ACHN (cell line): ENCODE results near the gene TNRC6C.

Experiments used
- DNase-seq: peaks from one replicate; pipeline ENCODE4 v3.0.0-alpha.2; 2015
- in situ Hi-C: cut with HindIII; loops from 2 replicates; pipeline ENCODE4 v1.10.0; 2017; ENCODE audit warnings: low sequenced_read_pairs, low pct_ligation_motif_present, low pct_unique_long_range_greater_than_20kb

Gene TNRC6C, protein sequence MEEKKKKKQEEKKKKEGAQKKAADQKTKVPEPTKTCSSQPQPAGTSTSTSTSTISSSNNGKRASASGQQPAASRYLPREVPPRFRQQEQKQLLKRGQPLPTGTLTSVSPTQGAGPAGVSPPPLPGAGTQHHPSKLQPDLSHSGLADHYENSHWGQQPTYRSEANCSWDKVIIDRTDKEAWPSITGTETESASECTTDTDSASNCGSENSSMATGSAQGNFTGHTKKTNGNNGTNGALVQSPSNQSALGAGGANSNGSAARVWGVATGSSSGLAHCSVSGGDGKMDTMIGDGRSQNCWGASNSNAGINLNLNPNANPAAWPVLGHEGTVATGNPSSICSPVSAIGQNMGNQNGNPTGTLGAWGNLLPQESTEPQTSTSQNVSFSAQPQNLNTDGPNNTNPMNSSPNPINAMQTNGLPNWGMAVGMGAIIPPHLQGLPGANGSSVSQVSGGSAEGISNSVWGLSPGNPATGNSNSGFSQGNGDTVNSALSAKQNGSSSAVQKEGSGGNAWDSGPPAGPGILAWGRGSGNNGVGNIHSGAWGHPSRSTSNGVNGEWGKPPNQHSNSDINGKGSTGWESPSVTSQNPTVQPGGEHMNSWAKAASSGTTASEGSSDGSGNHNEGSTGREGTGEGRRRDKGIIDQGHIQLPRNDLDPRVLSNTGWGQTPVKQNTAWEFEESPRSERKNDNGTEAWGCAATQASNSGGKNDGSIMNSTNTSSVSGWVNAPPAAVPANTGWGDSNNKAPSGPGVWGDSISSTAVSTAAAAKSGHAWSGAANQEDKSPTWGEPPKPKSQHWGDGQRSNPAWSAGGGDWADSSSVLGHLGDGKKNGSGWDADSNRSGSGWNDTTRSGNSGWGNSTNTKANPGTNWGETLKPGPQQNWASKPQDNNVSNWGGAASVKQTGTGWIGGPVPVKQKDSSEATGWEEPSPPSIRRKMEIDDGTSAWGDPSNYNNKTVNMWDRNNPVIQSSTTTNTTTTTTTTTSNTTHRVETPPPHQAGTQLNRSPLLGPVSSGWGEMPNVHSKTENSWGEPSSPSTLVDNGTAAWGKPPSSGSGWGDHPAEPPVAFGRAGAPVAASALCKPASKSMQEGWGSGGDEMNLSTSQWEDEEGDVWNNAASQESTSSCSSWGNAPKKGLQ (N-terminal part only)

DNA sequence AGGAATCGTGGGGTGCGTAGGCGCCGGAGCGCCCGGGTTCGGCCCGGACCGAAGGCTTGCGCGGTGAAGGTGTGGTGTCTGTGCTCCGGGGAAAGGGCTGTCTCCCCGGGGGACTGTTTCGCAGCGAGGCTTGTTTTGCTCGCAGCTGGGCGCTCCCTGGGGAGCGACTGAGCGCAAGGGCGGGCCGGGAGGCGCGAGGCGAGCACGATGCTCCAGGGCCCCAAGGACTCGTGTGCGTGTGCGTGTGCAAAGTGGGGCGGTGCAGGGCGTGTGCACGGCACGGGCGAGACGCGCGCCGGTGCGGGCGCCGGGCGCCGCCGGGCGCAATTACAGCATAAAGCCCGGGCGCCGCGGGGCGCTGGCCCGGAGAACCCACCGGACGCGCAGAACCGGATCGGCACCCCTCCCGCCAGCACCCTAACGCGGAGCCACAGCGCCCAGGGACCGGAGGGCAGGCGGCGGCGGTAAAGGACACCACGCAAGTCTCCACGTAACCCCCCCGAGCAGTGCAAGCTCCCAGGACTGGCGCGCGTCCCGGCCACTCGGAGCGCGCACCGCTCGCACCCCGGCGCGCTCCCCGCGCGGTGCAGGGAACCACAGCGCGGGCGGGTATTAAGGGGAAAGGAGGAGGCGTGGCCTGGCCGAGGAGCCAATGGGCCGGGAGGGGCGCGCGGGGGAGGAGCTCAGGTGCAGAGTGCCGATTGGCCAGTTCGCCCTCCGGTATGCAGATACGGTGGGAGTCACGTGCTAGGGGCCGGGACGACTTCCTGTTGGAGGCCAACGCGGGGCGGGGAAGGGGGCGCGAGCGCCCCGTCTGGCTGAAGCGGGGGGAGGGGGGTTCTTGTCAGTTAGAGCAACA is at the start of gene TNRC6C:
TSS of gene TNRC6C (plus strand) at position 847 of the 859 bp plus-strand sequence. CDS start 45,504 bp downstream, outside the sequence.
- in situ Hi-C loops, result no loop called here
- DNase-seq, result peak; percentile 99

DNA sequence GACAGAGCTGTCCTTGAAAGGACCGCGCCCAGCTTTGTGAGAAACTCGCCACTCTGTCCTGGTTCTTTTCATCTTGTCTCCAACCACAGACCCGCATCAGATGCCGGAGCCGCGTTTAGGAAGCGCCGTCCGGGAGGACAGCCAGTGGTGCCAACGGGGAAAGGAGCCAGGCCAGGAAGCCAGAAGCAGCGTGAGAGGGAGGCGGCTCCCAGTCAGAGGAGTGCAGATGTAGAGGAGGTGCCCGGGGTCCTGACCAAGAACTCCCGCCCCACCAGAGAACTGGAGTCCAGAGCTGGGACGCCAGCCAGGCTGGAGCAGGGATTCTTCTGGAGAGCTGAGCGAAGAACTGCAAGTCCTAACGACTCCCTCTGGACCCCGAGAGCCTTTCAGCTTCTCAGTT is 49.3 kb upstream of the TNRC6C start:
- in situ Hi-C loops, result no loop called here
- DNase-seq, result no peak

DNA sequence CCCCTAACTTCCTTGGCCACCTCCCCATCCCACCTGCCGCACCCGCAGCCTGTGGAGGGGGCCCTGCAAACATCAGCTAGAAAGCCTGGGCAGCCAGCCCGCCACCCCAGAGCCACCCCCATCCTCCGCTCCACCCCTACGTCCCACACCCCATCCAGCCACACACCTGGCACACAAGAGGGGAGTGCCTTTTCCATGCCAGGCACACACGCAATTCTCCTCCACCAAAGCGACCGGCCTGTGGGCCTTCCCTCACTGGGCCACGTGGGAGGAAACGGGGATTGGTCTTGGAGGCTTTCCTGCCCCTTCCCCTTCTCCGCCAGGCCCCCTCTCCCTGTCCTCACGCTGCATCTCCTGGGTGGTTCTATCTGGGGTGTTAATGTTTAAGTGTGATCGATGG is 48.7 kb upstream of the TNRC6C start:
- in situ Hi-C loops, result no loop called here
- DNase-seq, result no peak

DNA sequence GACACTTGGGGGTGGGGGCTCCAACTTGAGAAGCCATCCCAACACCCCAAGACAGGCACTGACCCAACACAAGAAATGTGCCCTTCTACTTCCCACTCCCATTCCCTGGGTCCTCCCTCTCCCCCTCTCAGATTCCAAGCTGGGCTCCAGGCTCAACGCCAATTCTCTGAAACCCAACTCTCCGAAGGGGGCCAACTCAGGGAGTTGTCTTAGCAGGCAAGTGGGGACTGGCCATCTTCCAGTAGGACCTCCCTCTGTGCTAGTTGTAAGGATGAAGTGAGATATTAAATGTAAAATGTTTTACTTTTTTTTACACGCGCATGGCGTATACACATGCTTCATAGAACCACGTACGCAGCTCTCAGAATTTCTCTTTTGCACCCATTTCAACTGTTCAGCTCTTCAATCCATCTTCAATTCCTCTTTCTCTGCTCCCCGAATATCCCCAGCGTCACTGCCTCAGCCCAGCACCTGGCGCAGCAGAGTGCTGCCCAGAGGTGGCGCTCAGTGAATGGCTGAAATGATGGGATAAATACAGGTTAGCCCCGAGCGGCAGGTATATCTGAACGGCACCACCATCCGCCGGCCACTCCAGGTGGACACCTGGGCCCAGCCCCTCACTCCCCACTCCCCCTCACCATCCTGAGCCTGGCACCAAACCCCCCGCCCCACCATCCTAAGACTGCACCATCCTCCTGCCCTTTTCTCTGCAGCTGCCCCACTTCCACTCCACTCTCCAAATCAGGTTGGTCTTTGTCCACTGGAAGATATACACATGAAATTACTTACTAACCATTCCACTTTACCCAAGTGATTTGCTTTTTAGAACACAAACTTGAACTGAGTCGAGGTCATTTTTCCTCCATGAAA is 43.9 kb upstream of the TNRC6C start:
- in situ Hi-C loops, result no loop called here
- no peak for DNase-seq

DNA sequence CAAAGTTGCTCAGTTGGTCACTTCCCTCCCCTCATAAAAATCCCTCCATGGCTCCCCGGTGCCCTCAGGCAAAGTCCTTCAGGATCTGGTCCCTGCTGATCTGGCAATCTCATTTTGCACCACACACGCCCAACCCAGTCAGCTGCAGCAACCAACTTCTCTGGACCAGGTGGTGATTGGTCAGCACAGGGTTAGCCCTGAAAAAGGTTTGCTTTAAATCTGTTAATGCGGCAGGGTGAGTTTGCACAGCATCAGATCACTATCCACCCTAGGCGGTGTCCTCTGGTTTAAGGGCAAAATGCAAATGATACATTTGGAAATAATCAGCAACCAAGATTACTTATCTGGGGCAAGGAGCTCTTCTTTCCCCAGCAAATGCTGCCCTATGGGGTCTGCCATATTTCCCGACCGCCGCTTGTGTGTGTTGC is 42.9 kb upstream of the TNRC6C start:
- in situ Hi-C loops, result no loop called here
- DNase-seq, result no peak

DNA sequence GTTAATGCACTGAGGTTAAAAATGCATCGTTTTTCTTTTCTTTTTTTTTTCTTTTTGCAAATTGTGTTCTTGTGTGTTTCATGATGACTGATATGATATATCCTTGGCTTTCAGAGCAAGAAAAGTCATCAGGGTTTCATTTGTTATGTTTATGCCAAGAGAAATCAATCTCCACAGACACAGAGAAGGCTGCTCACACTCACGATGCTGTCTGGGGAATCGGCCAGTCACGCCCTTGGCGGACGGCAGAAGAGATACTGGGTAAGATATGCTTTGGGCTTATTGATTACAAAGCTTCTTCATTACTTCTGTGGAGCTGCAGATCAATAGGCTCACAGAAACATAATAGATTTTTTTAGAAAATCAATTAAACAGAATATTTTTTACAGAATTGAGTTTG is 42.2 kb upstream of the TNRC6C start:
- in situ Hi-C loops, result no loop called here
- DNase-seq, result no peak

DNA sequence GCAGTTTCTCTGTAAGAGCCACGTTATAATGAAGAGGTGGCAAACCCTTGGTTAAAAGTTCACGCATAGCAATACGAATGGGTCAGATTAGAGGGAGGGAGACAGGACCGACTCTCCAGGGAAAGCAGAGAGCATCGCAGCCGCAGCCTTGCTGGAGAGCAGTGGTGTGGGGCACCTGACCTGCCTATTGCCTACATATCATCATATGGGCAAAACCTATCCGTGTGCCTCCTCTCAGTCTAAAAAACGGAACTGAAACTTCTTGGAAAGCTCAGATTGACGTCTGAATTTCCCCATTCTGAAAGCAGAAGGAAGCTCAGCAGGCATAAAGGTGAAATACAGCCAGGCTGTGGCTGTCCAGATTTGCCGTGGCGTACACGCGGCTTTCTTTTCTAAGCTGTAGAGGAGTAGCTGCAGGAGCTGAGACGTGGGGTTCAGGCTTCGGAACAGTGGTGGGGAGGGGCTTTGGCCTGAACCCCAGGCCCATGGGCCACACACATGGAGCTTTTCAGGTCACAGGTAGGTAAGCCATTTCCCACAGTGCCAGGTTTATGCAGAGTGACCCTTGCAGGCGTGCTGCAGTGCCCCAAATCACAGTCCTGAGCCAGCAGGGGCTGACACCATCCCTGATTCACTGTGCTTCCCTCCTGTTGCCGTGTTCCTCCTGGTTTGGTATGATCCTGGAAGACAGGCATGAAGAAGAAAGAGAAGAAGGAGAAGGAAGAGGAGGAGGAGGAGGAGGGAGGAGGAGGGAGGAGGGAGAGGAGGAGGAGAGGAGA is 41.6 kb upstream of the TNRC6C start:
- in situ Hi-C loops, result no loop called here
- DNase-seq, result no peak

DNA sequence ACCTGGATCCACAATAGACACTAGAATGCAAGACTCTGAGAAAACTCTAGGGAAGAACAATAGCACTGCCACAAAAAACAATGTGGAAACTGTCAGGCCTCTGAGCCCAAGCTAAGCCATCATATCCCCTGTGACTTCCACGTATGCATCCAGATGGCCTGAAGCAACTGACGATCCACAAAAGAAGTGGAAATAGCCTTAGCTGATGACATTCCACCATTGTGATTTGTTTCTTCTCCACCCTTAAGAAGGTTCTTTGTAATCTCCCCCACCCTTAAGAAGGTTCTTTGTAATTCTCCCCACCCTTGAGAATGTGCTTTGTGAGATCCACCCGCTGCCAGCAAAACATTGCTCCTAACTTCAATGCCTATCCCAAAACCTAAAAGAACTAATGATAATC is 39.2 kb upstream of the TNRC6C start:
- in situ Hi-C loops, result no loop called here
- no peak for DNase-seq

DNA sequence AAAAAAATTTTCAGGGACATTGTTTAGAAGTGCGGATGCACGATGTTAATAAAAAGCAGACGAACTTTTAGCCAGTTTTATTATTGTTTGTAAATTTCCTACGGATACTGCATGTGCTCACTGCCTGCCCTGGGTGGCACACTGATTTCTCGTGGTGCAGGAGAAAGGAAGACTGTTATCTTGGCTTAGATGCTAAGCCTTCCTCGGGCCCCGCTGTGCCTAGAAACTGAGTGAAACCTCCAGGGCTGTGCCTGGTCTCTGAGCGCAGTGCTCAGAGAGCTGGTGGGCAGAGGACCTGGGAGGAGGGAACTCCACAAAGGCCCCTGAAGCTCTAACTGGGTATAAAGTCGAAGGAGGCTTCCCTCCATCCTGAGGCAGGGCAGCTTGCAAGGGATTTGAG is 35.4 kb upstream of the TNRC6C start:
- no peak for DNase-seq
- in situ Hi-C loops, result no loop called here

DNA sequence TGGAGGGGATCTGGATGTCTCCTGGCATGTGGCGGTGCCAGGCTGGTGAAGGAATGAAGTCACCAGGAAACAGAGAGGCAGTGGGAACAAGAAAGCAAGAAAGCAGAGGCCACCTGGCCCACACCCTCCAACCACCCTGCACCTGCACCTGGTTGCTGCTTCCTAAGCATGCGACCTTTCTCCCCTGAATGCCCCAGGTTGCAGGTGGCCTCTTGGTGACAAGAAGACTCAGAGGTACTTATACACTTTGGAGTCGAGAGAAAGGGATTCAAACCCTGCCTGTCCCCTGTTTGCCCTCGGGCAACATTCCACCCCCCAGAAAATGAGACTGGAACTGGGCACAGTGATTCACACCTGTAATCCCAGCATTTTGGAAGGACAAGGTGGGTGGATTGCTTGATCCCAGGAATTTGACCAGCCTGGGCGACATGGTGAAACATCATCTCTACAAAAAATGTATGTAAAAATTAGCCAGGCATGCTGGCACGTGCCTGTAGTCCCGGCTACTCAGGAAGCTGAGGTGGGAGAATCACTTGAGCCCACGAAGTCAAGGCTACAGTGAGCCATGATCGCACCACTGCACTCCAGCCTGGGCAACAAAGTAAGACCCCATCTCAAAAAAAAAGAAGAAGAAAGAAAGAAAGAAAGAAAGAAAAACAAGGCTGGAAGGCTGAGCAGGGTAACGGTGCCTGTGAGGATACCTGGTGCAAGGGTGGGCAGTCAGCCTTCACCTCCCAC is 34.6 kb upstream of the TNRC6C start:
- in situ Hi-C loops, result no loop called here
- no peak for DNase-seq

DNA sequence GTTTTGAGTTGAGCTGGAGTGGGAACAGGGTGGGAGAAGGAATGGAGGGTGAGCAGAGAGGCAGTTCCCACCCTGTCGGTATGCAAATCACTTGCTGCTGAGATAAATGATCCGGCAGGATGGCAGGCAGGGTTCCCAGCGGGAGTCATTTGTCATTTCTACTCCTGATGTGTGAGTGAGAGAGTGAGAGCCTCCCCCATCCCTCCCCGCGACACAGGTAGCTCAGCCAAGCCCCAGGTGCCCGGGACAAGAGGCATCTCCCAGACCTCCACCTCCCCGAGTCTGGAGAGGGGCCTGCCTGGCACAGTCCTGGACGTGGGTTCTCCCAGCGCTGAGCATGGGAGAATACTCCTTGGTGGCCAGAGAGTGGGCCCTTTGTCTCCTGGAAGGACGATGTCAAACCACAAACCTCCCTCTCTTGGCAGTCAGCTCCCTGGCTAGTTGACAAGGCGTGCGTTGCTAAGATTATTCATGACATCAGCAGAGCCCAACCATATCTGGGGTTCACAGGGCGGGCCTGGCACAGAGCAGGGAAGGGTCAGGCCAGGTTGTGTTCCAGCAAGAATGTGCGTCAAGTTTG is 33.7 kb upstream of the TNRC6C start:
- no peak for DNase-seq
- in situ Hi-C loops, result no loop called here

DNA sequence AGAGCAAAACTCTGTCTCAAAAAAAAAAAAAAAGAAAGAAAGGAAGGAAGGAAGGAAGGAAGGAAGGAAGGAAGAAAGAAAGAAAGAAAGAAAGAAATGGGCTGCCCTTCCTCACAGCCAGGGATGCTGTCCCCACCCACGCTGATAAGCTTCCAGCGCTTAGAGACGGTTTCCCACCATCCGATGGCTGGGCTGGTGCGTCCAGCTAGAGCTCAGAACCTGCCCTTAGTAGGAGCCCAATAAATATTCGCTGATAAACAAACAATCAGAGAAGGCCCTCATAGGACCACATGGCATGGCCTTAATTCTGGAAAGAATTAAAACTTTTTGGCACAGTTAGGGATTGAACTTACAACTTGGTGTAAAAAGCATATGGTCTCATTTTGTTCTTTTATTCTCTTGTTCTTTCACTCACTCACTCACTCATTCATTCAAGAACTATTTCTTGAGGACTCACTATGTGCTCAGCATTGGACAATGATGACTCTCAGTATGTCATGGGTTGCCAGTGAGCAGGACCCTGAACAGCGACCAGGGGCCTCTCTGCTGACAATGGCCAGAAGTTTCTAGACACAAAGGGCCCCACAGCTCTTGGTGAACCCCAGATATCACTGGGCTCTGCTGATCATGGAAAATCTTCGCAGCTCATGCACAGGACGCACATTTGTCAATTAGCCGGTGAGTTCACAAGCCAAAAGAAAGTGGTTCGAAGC is 32.5 kb upstream of the TNRC6C start:
- no peak for DNase-seq
- in situ Hi-C loops, result no loop called here

DNA sequence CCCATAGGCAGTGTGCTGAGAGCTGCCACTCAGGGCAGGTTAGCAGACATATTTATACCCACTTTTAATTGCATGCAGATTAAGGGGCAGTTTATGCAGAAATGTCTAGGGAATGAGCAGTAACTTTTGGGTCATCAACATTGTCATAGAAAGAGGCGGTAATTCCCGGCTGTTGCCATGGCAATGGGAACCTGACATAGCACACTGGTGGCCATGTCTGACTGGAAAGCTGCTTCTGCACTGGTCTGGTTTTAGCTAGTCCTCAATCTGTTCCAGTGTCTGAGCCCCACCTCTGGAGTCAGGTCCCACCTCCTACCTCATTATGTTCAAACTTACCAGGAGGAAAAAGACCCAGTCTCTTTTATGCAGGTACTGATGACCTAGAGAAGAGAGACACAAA is 31.5 kb upstream of the TNRC6C start:
- in situ Hi-C loops, result no loop called here
- DNase-seq, result no peak

DNA sequence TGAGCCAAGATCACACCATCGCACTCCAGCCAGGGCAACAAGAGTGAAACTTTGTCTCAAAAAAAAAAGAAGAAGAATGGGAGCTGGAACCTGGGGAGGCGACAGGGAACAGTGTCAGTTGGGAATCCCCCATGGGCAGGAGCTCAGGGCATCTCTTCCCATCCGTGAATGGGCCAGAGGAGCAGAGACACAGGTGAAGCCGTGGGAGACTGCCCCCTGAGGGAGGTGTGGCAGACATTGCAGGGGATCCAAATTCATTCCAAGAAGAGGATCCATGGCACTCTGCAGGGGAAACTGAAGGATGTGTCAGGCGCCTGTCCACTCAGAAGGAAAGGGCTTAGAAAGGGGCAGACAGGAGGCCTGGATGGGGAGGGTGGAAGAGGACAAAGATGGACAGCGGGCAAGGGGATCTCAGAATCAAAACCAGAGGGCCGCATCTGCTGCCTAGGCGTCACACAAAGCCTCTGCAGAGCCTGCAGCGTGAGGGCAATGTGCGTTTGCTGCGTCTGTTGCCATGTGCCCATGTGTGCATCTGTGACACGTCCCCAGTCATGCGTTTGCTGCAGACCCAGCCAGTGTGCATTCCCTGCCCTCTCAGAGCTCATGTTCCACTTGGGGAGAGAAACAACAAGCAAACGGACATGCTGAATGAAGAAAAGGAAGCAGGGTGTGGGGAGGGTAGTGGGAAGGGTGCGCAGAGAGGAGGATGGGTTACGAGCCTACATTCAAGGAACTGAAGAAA is 30.6 kb upstream of the TNRC6C start:
- in situ Hi-C loops, result no loop called here
- no peak for DNase-seq
